Measurements from ENCODE around the gene FZD1.

Gene FZD1

GRCh38 chr7:91263384-91264045, 718 bp upstream of the FZD1 start:
- ChIA-PET CTCF (no interaction called here), POLR2A (no interaction called here)
- DNase-seq (ENCODE audit: extremely low spot score) = peak; percentile 46
- TF ChIP-seq PKNOX1 (IDR thresholded peaks at IDR 0.05) (no peak), FOXM1 (IDR thresholded peaks at IDR 0.05; ENCODE audit: borderline replicate concordance) (no peak), TARDBP (IDR thresholded peaks at IDR 0.05) (no peak), L3MBTL2 (conservative IDR thresholded peaks at IDR 0.05) (peak; percentile 60), NFRKB (IDR thresholded peaks at IDR 0.05) (no peak)

GRCh38 chr7:91264924-91265681, 870 bp downstream of the FZD1 start:
- TF ChIP-seq L3MBTL2 (conservative IDR thresholded peaks at IDR 0.05) = peak; percentile 75
- no peak for TF ChIP-seq FOXA1 (IDR thresholded peaks at IDR 0.05)
- ChIA-PET CTCF (interaction anchor here (0.6 kb wide), 1 partner anchor 616 kb away, joined by 3 read pairs; the partner anchor contains the start of gene MTERF1), POLR2A (no interaction called here)
- peak; percentile 46 for DNase-seq (ENCODE audit: extremely low spot score)

- TF ChIP-seq ELF4 (IDR thresholded peaks at IDR 0.05) (no peak), BHLHE40 (IDR thresholded peaks at IDR 0.05; ENCODE audit: borderline replicate concordance) (no peak), ZNF384 (IDR thresholded peaks at IDR 0.05) (no peak), HDGF (IDR thresholded peaks at IDR 0.05; ENCODE audit: borderline replicate concordance) (no peak)
- no peak for DNase-seq (ENCODE audit: extremely low spot score)
- ChIA-PET CTCF (no interaction called here), POLR2A (no interaction called here)
Measured at GRCh38 chr7:91265693-91266066, 1.4 kb downstream of the FZD1 start.

- TF ChIP-seq ARNT (IDR thresholded peaks at IDR 0.05) (no peak), SUZ12 (IDR thresholded peaks at IDR 0.05) (no peak), PKNOX1 (IDR thresholded peaks at IDR 0.05) (no peak), LEF1 (IDR thresholded peaks at IDR 0.05; ENCODE audit: borderline replicate concordance) (no peak), ZNF384 (IDR thresholded peaks at IDR 0.05) (no peak), ELF4 (IDR thresholded peaks at IDR 0.05) (no peak), FOXK2 (IDR thresholded peaks at IDR 0.05) (no peak), TARDBP (IDR thresholded peaks at IDR 0.05) (no peak), BHLHE40 (IDR thresholded peaks at IDR 0.05; ENCODE audit: borderline replicate concordance) (no peak), HDGF (IDR thresholded peaks at IDR 0.05; ENCODE audit: borderline replicate concordance) (no peak)
- DNase-seq (ENCODE audit: extremely low spot score) = no peak
- ChIA-PET POLR2A (no interaction called here), CTCF (no interaction called here)
Measured at GRCh38 chr7:91266067-91266688, 1.9 kb downstream of the FZD1 start.

- CTCF ChIA-PET = no interaction called here
- TF ChIP-seq ZNF384 (IDR thresholded peaks at IDR 0.05) = no peak
- TF ChIP-seq NFRKB (IDR thresholded peaks at IDR 0.05) = no peak
- no peak for TF ChIP-seq L3MBTL2 (conservative IDR thresholded peaks at IDR 0.05)
- no peak for TF ChIP-seq CTBP1 (IDR thresholded peaks at IDR 0.05; ENCODE audit: borderline replicate concordance)
- no peak for TF ChIP-seq SP1 (IDR thresholded peaks at IDR 0.05)
- no peak for TF ChIP-seq HDGF (IDR thresholded peaks at IDR 0.05; ENCODE audit: borderline replicate concordance)
- no peak for TF ChIP-seq BHLHE40 (IDR thresholded peaks at IDR 0.05; ENCODE audit: borderline replicate concordance)
- no peak for TF ChIP-seq TARDBP (IDR thresholded peaks at IDR 0.05)
- TF ChIP-seq ELF4 (IDR thresholded peaks at IDR 0.05) = no peak
- TF ChIP-seq ARNT (IDR thresholded peaks at IDR 0.05) = no peak
- TF ChIP-seq FOXM1 (IDR thresholded peaks at IDR 0.05; ENCODE audit: borderline replicate concordance) = no peak
- TF ChIP-seq PKNOX1 (IDR thresholded peaks at IDR 0.05) = no peak
- TF ChIP-seq FOXA1 (IDR thresholded peaks at IDR 0.05) = no peak
- no peak for TF ChIP-seq FOXK2 (IDR thresholded peaks at IDR 0.05)
- TF ChIP-seq SUZ12 (IDR thresholded peaks at IDR 0.05) = no peak
- DNase-seq (ENCODE audit: extremely low spot score) = no peak
- POLR2A ChIA-PET = no interaction called here
Measured at GRCh38 chr7:91266689-91267090, 2.5 kb downstream of the FZD1 start.

GRCh38 chr7:91267171-91267955, 3.1 kb downstream of the FZD1 start:
- ChIA-PET POLR2A (interaction anchor here (0.9 kb wide), 1 partner anchor 178 kb away, joined by 3 read pairs; no protein-coding TSS in a partner anchor), CTCF (no interaction called here)
- no peak for DNase-seq (ENCODE audit: extremely low spot score)
- TF ChIP-seq LEF1 (IDR thresholded peaks at IDR 0.05; ENCODE audit: borderline replicate concordance) = no peak

All from HEK293T (cell line).